GM12873 (cell line): ENCODE results near the gene LRRC74B.

Experiments
- TF ChIP-seq, protein P1 (sequence below): IDR thresholded peaks from 2 replicates; pipeline ENCODE4 v1.5.1; 2012; ENCODE audit warnings: low read depth, mild to moderate bottlenecking, moderate library complexity, low read length, control low read depth; ENCODE audit not compliant: insufficient read depth; ENCODE audit errors: missing control alignments

Gene LRRC74B

DNA sequence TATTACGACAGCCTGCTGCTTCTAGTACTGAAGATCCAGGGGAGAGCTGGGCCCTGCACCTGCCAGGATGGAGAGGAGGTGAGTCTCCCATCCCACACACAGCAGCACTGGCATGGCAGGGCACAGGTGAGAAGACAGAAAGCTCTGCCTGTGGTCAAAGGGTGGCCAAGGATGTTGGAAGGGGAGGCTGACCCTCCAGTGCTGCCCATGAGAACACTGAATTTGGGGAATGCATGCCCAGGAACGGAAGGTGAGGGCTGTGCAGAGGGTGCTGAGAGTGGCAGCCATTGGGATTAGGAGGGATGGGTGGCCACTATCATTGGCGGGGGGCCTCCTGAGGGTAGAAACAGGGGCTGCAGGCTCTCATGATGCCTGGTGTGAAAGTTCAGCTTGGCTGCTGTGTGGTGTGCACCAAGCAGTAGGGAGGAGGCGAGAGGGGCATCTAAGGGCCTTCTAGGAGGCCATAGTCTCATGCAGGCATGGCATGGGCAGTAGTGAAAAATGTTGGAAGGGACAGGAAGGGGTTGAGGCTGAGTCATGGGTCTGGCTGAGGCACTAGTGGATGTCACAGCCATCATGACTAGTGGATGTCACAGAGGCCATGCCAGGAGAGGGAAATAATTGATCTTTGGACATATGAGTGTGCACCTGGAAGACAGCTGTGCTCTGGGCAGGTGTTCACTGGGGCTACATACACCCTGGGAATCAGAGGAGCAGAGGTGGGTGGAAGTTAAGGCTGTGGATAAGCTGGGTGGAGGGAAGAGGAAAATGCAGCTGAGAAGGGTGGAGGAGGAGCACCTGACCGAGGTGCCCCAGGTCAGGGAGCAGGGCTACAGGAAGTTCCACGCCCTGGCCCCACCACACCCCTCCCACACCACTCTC lies 2.5 kb upstream of the LRRC74B start:
- TF ChIP-seq, protein P1, sequence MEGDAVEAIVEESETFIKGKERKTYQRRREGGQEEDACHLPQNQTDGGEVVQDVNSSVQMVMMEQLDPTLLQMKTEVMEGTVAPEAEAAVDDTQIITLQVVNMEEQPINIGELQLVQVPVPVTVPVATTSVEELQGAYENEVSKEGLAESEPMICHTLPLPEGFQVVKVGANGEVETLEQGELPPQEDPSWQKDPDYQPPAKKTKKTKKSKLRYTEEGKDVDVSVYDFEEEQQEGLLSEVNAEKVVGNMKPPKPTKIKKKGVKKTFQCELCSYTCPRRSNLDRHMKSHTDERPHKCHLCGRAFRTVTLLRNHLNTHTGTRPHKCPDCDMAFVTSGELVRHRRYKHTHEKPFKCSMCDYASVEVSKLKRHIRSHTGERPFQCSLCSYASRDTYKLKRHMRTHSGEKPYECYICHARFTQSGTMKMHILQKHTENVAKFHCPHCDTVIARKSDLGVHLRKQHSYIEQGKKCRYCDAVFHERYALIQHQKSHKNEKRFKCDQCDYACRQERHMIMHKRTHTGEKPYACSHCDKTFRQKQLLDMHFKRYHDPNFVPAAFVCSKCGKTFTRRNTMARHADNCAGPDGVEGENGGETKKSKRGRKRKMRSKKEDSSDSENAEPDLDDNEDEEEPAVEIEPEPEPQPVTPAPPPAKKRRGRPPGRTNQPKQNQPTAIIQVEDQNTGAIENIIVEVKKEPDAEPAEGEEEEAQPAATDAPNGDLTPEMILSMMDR, result no peak

DNA sequence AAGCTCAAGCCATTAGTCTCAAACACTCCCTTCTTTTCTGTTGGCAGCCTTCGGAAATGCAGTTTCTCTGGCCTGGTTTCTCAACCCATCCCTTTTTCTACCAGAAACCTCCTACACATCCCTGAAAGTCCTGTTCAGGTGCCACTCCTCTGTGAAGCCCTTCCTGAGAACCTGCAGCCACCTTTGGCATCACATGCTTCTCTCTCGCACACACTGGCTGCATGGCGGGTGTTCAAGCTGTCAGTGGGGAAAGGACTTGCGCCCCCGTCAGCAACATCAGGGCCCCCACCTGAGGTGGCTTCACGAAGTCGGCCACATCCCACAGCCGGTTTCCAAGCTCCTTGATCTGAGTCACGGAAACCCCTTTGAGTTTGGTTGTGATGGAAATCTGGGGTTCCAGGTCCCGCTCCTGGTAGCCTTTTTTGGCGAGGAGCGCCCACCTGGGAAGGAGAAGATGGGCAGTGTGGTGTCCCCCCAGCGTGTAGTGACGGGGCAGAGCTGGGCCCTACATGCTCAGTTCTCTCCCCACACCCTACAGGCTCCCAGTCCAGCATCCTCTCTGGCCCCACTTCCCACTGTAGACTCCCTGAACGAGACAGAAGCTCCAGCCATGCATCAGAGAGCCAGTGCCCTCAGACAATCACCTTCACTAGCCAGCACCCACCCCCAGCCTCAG lies 1.7 kb upstream of the LRRC74B start:
- TF ChIP-seq, protein P1, result no peak

DNA sequence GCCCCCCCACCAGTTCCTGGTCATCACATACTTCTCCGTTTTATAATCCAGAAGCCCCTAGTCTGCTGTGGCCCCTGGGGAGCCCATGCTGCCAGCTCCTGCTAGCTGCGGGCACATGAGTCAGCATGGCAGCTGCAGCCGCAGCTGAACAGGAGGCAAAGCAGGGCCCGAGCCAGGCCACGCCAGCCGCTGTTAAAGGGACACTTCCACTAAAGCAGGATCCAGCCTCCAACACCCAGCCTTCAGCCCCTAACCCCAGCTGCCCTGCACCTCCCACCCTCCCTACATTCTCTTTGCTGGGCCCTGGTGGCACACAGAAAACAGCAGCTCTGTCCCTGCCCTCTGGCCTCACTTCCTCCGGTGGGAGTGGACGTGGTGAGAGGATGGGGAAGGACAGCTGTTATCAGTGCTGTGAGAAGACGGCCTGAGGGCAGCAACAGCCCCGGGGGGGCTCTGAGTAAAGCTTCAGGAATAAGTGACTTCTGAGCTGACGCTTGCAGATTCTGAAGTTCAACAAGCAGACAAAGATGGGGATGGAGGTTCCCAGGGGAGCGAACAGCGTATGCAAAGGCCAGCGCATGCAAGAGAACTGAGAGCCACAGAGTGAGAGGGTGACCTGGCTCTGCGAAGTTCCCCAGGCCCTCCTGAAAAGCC lies 688 bp upstream of the LRRC74B start:
- TF ChIP-seq, protein P1, result no peak

DNA sequence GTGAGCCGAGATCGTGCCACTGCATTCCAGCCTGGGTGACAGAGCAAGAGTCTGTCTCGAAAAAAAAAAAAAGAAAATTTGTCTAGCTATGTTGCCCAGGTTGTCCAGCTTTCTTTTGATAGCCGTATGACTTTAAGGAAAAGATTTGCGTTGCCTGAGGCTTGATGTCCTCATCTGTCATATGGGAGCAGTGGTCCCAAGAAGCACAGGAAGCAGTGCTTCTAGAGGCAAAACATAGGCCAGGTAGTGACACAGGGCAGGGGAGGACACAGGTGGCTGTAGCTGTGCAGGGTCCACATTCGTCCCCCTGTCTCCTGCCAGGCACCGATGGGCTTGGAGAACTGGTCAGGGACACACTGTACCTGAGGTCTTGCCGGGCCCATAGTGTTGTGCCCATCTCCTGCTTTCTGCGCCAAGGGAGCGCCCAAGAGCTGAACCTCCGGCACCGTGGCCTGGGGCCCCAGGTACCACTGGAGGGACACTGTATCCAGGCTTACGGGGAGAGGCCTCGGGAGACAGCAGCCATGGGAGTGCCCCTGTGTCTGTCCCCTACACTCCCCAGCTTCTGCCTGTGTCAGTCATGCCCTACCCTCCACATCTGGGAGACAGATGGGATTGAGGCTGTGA lies 1.4 kb downstream of the LRRC74B start:
- TF ChIP-seq, protein P1, result no peak

DNA sequence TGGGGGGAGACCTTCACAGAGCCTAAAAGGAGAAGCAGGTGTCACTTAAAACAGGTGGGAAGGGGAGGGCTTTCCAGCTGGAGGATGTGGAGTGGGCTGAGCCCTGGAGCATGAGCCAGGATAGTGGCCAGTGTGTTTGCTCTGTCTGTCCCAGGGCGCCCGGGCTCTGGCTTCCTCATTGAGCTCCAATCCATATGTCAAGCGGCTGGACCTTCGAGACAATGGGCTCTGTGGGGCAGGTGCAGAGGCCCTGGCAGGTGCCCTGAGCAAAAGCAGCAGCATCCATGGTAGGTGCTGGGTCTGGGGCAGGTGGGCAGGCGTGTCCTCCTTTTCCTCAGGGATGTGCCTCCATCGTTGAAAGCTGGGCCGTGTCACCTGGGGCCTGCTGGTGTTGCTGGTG lies 2.0 kb downstream of the LRRC74B start:
- TF ChIP-seq, protein P1, result no peak

DNA sequence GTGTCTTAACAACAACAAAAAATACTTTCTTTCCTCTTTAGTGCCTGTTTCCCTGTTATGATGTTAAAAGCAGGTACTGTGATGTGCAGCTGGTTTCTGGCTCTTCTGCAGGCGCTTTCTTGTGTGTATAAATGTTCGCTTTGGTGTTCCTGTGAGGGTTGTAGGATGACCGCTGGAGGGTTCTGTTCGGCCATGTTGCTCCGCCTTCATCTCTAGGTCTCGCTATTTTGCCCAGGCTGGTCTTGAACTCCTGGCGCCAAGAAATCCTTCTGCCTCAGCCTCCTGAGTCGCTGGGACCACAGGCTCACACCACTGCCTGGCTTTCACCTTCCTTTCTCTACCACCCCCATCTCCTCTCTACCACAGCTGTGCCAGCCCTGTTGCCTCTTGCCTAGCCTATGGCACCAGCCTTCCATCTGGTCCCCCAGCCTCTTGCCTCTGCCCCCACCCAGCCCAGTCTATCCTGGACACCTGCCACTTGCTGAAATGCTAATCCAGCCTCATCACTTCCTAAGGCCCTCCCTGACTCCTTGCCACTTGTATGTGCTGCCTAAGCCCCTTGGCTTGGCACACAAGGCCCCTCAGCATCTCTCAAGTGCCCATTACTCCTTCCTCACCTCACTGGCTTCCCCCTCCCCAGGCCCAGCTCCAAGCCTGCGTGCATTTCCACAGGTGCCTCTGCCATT lies 5.5 kb downstream of the LRRC74B start:
- TF ChIP-seq, protein P1, result no peak
